Endometrium (tissue), 2 donors: ENCODE results near the gene GLO1.
"Not testable (repeated sequence)": the region's sequence is repeated elsewhere in the genome, so short reads cannot be mapped to it uniquely, and the experiment has no call there.

Experiments used
- FAIRE-seq: peaks from 2 replicates; lab custom pipeline; 2012; peaks lifted over from hg19 to GRCh38; lab: Jason Lieb, UNC
- donor health status: control.
- donor health status: control.

Gene GLO1

GRCh38 chr6:38705924-38706323 lies 3.0 kb upstream of the GLO1 start:
- FAIRE-seq, result no peak

DNA sequence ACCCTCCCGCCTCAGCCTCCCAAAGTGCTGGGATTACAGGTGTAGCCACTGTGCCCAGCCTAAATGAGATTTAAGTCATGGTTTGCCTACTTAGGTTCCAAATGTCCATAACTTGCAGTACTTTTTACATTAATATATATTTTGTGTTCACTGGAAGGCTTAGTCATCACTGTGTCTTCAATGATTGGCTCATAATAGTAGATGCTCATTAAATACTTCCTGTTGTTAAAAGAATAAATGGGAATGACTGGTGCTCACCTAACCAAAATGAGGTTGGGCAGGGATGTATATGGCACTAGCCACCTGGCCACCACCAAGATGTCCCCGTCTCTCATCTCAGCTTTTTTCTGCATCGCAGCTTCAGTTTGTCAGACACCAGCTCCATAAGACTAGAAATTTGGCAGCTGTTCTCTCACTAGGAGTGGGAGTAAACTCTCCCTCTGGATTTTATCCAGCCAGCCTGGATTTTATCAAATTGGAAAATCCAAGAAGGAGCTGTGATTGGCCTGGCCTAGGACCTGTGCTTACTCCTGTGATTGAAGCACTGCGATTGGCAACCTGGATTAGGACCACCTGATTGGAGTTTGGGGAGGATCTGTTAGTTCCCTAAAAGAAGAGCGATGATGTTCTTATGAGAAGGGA lies 1.1 kb upstream of the GLO1 start:
- no peak for FAIRE-seq

GRCh38 chr6:38701551-38701950 lies 1.4 kb downstream of the GLO1 start:
- FAIRE-seq, result no peak

DNA sequence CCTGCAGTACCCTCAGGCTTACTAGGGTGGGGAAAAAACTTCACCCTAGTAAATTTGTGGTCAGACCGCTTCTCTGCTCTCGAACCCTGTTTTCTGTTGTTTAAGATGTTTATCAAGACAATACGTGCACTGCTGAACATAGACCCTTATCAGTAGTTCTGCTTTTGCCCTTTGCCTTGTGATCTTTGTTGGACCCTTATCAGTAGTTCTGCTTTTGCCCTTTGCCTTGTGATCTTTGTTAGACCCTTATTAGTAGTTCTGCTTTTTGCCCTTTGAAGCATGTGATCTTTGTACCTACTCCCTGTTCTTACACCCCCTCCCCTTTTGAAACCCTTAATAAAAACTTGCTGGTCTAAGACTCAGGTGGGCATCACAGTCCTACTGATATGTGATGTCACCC lies 3.2 kb downstream of the GLO1 start:
- not testable (repeated sequence) for FAIRE-seq

- FAIRE-seq, result no peak
Measured at GRCh38 chr6:38697846-38698245, 5.1 kb downstream of the GLO1 start.

- FAIRE-seq, result no peak
Measured at GRCh38 chr6:38696345-38696744, 6.6 kb downstream of the GLO1 start.

DNA sequence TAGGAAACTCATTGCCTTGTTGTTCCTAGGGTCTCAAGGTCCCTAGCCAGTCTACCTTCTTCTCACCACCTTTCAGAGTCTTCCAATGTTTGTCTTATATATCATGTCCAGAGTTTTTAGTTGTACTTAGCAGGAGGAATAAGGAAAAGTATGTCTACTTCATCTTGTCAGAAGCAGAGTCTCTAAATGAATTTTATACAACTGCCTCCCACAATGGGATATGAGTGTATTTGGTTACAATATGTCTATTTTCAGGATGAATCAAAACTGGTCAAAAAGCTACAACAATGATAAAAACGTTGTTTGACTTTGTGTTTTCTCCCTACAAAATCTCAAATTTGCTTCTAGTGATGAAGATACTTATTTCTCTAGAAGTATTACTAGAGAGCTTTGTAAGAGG lies 7.0 kb downstream of the GLO1 start:
- FAIRE-seq, result no peak

DNA sequence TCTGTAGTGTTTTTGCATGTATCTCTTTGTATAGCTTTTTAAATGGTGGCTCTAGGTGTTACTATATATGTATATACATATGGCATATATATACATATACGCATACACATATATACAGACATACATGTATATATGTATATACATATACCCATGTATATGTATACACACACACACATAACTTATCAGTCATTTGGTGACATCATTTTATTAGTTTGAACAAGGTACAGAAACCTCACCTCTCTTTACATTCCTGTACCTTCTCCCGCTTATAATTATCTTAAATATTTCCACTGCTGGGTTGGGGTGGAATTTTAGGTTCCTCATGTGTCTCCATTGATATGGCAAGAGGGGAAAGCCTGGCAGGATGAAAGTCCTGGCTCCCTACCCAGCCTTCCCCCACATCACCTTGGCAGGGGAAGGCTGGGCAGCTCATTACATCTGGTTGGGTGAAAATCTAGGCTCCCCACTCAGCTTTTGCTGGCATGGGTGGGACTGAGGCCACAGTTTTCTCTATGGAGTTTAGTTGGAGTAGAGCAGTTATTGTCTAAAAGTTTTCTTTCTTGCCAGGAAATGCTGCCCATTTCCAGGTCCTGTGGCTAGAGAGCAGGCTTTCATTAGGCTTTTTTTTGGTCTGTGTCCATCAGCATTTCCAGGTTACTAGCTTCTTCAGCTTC lies 7.6 kb downstream of the GLO1 start:
- FAIRE-seq, result no peak

- FAIRE-seq, result no peak
Measured at GRCh38 chr6:38688579-38689087, 14.3 kb downstream of the GLO1 start.

- FAIRE-seq, result no peak
Measured at GRCh38 chr6:38687549-38687948, 15.4 kb downstream of the GLO1 start.

DNA sequence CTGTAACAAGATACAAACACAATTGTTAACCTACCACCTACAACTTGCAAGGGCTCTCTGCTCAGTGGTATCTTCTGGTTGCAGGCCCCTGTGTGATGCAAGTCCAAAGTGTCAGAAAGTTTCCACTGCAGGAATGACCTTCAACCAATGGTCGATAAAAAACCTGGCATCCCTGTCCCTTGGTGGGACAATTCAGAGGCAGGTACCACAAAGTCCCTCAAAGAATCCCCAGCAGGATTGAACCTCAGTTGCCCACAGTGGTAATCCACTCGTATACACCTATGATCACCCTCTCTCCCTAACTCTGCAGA lies 15.9 kb downstream of the GLO1 start:
- no peak for FAIRE-seq

DNA sequence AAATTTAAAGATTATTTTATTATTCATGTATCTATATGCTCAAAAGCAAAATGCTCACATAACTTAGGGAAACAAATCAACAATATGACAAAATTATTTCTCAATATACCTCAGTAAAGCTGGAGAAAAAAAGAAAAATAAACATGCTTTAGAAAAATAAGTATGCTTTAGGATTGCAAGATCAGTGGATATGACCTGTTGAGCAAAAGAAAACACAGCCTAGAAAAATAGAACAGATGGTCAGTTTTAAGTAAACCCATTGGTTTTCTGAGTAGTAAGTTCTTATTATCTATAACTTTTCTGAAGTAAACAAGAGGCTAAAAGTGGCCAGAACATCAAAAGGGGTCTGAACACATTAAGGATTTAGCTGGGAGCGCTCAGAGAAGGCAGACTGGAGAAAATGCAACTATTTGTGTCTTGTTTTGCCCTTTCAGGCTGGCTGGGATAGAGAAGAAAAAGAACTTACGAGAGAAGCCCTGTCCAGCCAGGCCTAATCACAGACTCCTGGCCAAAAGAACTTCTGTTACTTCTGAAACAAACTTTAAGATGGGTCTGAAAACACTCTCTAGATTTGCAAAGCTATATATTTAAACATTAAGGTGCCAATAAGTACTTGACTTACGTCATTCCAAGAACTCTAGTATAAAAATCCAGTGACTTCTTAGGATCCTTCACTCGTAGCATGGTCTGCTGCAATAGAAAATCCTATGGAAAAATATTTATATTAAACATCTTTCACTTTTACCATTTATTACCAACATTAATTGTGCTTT lies 16.5 kb downstream of the GLO1 start:
- FAIRE-seq, result no peak

DNA sequence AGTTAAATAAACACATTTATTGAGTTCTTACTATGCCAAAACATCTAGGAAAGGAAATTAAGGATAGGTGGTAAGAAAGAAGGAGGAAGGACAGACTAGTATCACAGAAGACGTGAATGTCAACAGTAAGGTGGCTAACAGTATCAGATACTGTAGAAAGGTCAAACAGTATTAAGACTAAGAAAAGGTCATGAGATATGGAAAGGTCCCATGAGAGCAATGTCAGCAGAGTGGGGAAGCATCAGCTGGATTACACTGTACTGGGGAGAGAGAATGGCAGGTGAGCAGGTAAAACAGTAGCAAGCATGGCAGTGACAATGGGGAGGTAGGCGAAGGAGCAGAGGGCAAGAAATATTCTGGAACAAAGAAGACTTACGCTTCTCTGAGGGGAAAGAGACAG lies 18.0 kb downstream of the GLO1 start:
- FAIRE-seq, result no peak

GRCh38 chr6:38684237-38684636 lies 18.7 kb downstream of the GLO1 start:
- FAIRE-seq, result no peak

GRCh38 chr6:38681850-38682249 lies 21.1 kb downstream of the GLO1 start:
- no peak for FAIRE-seq

DNA sequence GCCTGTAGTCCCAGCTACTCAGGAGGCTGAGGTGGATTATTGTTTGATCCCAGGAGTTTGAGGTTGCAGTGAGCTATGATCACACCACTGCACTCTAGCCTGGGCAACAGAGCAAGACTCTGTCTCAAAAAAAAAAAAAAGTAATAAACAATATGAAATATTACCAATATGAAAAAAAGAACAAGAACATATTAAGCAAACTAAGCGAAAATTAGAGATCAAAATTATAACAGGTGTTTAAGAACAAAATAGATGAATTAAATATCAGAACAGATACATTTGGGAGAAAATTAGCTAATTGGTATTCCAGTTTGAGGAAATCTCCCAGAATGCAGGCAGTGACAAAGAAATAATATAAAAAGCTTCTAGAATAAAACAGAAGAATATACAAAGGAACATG lies 23.3 kb downstream of the GLO1 start:
- no peak for FAIRE-seq

DNA sequence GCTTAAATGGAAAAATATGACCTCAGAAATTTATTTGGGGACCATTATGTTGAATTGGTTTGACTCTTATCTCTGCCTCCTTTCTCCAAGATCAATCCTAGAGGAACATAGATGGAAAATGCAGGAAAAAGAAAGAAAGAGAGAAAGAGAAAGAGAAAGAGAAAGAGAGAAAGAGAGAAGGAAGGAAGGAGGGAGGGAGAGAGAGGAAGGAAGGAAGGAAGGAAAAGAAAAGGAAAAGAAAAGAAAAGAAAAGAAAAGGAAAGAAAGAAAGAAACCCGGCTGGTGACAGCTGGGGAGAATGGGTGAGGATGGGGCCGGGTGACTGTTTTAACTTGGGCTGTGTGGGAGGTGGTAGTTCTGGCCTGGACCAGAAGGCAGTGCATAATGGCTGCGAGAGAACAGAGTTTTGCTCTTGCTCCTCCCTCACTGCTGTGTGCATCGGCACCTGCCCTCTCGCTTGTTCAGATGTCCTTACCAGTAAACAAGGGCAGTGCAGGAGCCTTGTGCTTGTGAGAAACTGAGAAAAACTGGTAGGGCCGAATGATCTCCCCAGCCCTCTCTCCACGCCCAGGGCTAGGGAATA lies 24.7 kb downstream of the GLO1 start:
- no peak for FAIRE-seq

GRCh38 chr6:38676974-38677544 lies 25.9 kb downstream of the GLO1 start:
- FAIRE-seq, result no peak

- no peak for FAIRE-seq
Measured at GRCh38 chr6:38676236-38676973, 26.5 kb downstream of the GLO1 start.

DNA sequence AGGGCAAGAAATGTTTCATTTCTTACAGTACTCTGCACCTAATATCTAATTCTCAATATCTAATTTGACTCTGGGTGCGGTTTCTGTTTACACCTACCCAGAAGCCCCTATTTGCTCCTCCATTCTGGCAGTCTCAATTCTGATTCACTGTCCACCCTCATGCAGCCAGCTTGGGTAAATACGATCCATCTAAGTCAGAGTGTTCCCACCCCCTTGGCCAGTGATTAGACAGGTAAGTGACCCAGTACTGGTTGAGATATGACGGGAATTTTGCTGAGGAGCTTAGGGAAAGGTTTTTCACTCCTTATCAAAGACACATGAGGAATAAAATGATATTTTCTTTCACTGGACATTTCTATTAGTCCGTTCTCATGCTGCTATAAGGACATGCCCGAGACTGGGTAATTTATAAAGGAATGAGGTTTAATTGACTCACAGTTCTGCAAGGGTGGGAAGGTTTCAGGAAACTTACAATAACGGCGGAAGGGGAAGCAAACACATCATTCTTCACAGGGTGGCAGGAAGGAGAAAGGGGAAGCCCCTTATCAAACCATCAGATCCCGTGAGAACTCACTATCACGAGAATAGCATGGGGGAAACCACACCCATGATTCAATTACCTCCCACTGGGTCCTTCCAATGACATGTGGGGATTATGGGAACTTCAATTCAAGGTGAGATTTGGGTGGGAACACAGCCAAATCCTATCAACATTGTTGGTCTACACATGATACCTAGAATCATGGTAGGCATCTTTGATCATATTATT lies 29.4 kb downstream of the GLO1 start:
- no peak for FAIRE-seq

DNA sequence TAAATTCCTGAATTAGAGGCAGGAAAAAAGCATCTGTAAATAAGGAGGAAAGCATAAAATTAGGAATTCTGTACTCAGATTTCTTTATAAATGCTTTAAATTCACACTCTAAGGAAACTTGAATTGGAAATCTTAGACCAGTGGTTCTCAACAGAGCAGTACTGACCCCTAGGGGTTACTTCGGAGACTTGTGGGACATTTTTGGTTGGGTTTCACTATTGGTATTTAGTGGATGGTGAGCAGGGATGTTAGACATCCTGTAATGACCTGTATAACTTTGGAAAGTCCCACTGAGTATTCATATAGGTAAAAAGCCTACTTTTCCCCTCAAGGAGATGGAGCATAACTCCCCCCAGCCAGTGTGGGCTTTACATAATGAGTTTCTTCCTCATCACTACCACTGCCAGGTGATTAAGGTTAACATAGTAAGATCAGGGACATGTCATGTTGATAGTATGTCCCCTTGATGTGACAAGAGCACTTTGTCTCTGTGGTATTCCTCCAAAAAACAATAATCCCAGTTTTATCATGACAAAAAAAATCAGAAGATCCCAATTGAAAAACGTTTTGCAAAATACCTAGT lies 31.0 kb downstream of the GLO1 start:
- peak; percentile 15 for FAIRE-seq
